SJSA1 (cell line): ENCODE data around the gene HYOU1. TPM values are rescaled to one million over a fixed set of nuclear protein-coding genes. Genes with fewer than 3 reads are reported as not detected.
A peak's percentile ranks its signal among the peaks of the same experiment; 100 is the strongest.

ENCODE experiments used
- DNase-seq, 2 experiments: peaks; one replicate each; pipeline ENCODE4 v3.0.0-alpha.2; 2015 to 2020; ENCODE audit warnings: low spot score in 2 of 2, low read depth in 1 of 2
- H3K27ac ChIP-seq: fragments of 250-450 bp; sonication (Bioruptor Pico); 2 replicates; pipeline ENCODE4 v1.5.1; 2020; ENCODE audit warnings: mild to moderate bottlenecking, moderate library complexity
- H3K27me3 ChIP-seq: fragments of 250-450 bp; sonication (Bioruptor Pico); replicated peaks from 2 replicates; pipeline ENCODE4 v1.5.1; 2020; ENCODE audit warnings: mild to moderate bottlenecking, moderate library complexity
- H3K36me3 ChIP-seq: fragments of 250-450 bp; sonication (Bioruptor Pico); 2 replicates; pipeline ENCODE4 v1.5.1; 2020; ENCODE audit warnings: mild to moderate bottlenecking
- H3K4me1 ChIP-seq: fragments of 250-450 bp; sonication (Bioruptor Pico); replicated peaks from 2 replicates; pipeline ENCODE4 v1.6.1; 2021; ENCODE audit warnings: mild to moderate bottlenecking
- H3K4me3 ChIP-seq: fragments of 250-450 bp; sonication (Bioruptor Pico); 2 replicates; pipeline ENCODE4 v1.5.1; 2020; ENCODE audit warnings: mild to moderate bottlenecking
- H3K9me3 ChIP-seq: fragments of 250-450 bp; sonication (Bioruptor Pico); replicated peaks from 2 replicates; pipeline ENCODE4 v1.5.1; 2020; ENCODE audit warnings: mild to moderate bottlenecking
- total RNA-seq: library from RNA; depleted of rRNA; stranded (reverse); fragments of >200 nt; shearing (Covaris generic); gene quantifications from 2 replicates; pipeline ENCODE4 v1.2.3, GENCODE V29; 2014; rRNA removed

The HYOU1 gene
- total RNA-seq, 1 experiment from 2014 or later = 124 TPM

DNA sequence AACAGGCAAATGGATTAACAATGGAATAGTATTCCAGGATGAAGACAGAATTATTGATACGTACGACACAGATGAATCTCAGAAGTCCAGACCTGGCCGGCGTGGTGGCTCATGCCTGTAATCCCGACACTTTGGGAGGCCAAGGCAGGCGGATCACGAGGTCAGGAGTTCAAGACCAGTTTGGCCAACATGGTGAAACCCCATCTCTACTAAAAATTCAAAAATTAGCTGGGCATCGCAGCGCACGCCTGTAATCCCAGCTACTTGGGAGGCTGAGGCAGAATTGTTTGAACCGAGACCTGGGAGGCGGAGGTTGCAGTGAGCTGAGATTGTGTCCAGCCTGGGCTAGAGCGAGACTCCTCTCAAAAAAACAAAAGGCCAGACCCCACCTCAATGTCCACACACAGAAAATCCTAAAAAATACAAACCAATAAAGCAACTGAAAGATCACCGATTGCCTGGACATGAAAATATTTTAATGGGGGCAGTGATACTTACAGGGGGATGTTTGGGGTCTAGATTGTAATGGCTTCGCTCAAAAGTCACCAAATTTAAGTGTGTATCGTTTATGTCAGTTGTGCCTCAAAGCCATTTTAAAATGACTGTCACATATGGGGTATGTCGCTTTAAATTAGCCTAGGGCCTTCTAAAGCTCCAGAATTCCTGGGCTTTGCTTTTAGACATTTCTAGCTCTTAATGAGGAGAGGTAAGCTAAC is 42.6 kb downstream of the HYOU1 start:
- H3K27me3 ChIP-seq = no peaks in the 10 kb centered on the region
- peaks cover 55% of the 10 kb centered on the region for H3K36me3 ChIP-seq
- H3K4me3 ChIP-seq = no peak overlapping the region
- no peak for DNase-seq
- H3K4me1 ChIP-seq = no peaks in the 10 kb centered on the region
- H3K9me3 ChIP-seq = no peaks in the 10 kb centered on the region; the same call in 1 of the 2 replicates
- no peak overlapping the region for H3K27ac ChIP-seq

DNA sequence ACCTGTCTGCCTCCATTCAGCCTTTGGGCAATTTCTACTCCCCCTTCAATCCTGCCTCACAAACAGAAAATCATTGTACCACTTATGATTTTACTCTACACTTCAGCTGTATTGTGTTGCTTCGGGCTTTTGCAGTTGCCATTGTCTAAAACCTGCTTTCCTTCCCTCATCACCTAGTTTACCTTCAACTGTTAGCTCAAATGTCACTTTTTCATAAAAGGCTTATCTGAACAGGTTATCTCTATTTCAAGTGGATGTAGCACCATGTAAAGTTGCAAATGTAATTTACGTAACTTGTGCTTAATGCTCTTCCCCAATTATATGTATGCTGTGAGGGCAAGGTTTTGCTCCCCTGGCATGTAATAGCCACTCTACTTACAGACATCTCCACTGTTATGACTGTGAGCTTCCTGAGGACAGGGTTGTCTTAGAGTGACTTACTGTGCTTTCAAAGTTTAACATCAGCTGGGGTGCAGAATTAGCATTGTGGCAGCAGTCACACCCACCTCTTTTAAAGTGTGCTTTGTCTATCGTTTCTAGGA is 44.3 kb downstream of the HYOU1 start:
- H3K4me1 ChIP-seq = no peaks in the 10 kb centered on the region
- H3K27me3 ChIP-seq = no peaks in the 10 kb centered on the region
- peaks cover 53% of the 10 kb centered on the region for H3K36me3 ChIP-seq
- no peaks in the 10 kb centered on the region; the same call in 1 of the 2 replicates for H3K9me3 ChIP-seq
- DNase-seq = no peak
- H3K27ac ChIP-seq = no peak overlapping the region
- no peak overlapping the region for H3K4me3 ChIP-seq

DNA sequence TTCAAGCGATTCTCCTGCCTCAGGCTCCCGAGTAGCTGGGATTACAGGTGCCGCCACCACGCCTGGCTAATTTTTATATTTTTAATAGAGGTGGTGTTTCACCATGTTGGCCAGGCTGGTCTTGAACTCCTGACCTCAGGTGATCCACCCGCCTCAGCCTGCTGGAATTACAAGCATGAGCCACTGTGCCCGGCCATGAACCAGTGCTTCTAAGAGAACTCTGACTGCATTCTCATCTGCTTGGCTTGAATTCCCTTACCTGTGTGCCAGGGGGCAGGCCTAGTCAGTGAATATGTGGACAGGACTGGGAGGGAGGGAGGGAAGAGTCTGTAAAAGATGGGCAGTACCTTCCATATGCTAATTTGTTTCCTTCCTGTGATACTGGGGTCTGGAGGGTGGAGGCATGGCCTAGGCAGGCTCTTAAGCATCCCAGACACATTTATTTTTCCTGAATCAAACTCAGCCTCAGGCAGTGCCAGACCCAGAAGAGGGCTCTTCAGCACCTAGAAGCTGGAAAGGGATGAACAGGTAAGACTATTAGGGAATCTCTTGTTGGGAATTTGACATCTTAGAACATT is 45.4 kb downstream of the HYOU1 start:
- peaks cover 53% of the 10 kb centered on the region for H3K36me3 ChIP-seq
- no peak overlapping the region for H3K4me3 ChIP-seq
- no peaks in the 10 kb centered on the region for H3K4me1 ChIP-seq
- no peak overlapping the region for H3K27ac ChIP-seq
- no peaks in the 10 kb centered on the region for H3K27me3 ChIP-seq
- no peak for DNase-seq
- H3K9me3 ChIP-seq = no peaks in the 10 kb centered on the region; the same call in 1 of the 2 replicates

DNA sequence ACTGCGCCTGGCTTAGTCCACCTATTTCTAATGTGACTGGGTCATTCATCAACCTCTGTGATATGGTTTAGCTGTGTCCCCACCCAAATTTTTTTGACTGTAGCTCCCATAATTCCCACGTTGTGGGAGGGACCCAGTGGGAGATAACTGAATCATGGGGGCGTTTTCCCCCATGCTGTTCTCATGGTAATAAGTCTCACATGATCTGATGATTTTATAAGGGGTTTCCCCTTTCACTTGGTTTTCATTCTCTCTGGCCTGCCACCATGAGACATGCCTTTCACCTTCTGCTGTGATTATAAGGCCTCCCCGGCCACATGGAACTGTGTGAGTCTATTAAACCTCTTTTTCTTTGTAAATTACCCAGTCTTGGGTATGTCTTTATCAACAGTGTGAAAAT is 50.3 kb downstream of the HYOU1 start:
- H3K27me3 ChIP-seq = no peaks in the 10 kb centered on the region
- H3K9me3 ChIP-seq = no peaks in the 10 kb centered on the region
- H3K36me3 ChIP-seq = peaks cover 17% of the 10 kb centered on the region
- H3K4me3 ChIP-seq = no peak overlapping the region
- no peak overlapping the region for H3K27ac ChIP-seq
- H3K4me1 ChIP-seq = no peaks in the 10 kb centered on the region
- no peak for DNase-seq

DNA sequence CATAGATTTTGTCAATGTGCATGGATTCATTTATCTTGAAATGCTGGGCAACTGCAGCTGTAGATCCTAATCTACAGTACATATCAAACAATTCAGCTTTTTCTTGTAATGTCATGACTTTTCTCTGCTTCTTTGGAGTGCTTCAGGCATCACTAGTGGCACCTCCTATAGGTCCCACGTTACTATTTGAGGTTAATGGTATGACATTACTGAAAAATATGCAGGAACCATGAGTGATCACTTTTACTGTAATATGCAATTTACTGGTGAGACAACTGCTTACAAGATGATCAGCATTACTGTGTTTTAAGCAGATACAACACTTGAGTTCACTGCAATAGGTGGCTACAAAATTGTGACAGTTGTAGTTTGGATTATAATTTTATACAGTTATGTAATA is 56.1 kb downstream of the HYOU1 start:
- DNase-seq = no peak
- no peaks in the 10 kb centered on the region for H3K9me3 ChIP-seq
- peaks cover 17% of the 10 kb centered on the region for H3K4me1 ChIP-seq
- no peak overlapping the region for H3K4me3 ChIP-seq
- no peak overlapping the region for H3K27ac ChIP-seq
- H3K27me3 ChIP-seq = no peaks in the 10 kb centered on the region
- H3K36me3 ChIP-seq = peaks cover 22% of the 10 kb centered on the region

DNA sequence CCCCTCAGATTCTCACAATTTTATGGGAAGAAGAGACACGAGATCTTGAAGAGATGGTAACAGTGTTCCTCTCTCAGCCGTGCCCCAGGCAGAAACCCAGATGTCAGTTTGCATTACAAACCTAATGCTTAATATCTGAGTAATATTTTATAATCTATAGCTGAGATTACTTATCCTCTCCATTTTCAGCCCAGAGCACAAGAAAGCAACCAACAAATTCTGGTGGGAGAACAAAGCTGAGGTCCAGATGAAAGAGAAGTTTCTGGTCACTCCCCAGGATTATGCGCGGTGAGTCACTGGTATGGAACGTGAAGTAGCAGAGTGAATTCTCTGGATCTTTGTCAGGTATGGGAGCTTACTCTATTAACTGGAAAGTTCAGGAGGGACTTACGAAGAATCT is 58.2 kb downstream of the HYOU1 start:
- H3K4me3 ChIP-seq = peak overlapping the region; percentile 66
- H3K27me3 ChIP-seq = no peaks in the 10 kb centered on the region
- H3K27ac ChIP-seq = peak overlapping the region; percentile 81
- H3K36me3 ChIP-seq = peaks cover 22% of the 10 kb centered on the region
- H3K4me1 ChIP-seq = peaks cover 17% of the 10 kb centered on the region
- H3K9me3 ChIP-seq = no peaks in the 10 kb centered on the region
- peak; percentile 73 for DNase-seq

DNA sequence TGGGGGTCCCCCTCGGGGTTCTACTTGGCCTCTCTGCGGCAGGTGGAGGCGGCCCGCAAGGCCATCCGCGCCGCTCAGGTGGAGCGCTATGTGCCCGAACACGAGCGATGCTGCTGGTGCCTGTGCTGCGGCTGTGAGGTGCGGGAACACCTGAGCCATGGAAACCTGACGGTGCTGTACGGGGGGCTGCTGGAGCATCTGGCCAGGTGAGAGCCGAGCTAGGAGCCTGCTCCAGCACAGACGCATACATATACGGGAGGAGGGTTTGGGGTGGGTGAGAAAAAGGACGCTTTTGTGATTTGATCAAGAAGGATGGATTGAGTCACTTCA is 58.7 kb downstream of the HYOU1 start:
- Histone ChIP-seq H3K4me3 (peak overlapping the region; percentile 66), H3K27ac (peak overlapping the region; percentile 81), H3K36me3 (peaks cover 22% of the 10 kb centered on the region), H3K9me3 (no peaks in the 10 kb centered on the region), H3K4me1 (peaks cover 17% of the 10 kb centered on the region), H3K27me3 (no peaks in the 10 kb centered on the region)
- no peak for DNase-seq

DNA sequence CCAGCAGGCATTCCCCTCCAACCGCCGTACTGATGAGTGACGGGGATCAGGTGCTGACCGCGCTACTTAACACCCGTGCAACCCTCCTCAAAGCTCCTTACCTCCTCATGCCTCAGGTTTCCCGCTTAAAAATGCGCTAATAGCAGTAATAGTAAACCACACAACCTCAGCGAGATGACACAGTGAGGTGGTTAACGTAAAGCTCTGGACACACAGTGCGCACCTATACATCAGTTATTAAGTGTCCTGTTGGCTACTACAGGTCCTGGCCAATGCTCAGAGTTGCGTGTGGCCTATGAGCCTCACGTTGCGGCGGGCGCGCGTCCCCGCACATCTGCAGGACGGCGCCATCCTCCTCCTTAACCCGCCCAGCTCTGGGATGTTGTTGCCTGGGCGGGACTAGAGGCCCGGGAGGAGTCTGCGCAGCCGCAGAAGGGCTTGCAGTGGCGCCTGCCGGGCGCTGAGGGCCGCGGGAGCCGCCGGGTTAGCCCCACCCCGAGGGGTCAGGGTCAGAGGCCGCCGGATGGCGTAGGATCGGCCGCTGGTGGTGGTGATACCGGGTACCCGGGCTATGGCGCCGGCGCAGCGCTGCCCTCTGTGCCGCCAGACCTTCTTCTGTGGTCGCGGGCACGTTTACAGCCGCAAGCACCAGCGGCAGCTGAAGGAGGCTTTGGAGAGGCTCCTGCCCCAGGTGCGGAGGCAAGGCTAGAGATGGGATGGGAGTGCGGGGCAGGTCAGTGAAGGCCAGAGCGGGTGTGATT is 59.2 kb downstream of the HYOU1 start, which contains the start of gene CENATAC:
Gene CENATAC, plus strand, starts transcription at position 512 of the 761 bp plus-strand sequence. Its CDS starts 60 bp downstream, at position 572.
- Histone ChIP-seq H3K9me3 (no peaks in the 10 kb centered on the region), H3K27ac (peak within 1 kb of the TSS; percentile 81), H3K27me3 (no peaks in the 10 kb centered on the region), H3K4me1 (peaks cover 17% of the 10 kb centered on the region), H3K4me3 (peak within 1 kb of the TSS; percentile 66), H3K36me3 (peaks cover 22% of the 10 kb centered on the region)
- DNase-seq = peak; percentile 75 to 78

DNA sequence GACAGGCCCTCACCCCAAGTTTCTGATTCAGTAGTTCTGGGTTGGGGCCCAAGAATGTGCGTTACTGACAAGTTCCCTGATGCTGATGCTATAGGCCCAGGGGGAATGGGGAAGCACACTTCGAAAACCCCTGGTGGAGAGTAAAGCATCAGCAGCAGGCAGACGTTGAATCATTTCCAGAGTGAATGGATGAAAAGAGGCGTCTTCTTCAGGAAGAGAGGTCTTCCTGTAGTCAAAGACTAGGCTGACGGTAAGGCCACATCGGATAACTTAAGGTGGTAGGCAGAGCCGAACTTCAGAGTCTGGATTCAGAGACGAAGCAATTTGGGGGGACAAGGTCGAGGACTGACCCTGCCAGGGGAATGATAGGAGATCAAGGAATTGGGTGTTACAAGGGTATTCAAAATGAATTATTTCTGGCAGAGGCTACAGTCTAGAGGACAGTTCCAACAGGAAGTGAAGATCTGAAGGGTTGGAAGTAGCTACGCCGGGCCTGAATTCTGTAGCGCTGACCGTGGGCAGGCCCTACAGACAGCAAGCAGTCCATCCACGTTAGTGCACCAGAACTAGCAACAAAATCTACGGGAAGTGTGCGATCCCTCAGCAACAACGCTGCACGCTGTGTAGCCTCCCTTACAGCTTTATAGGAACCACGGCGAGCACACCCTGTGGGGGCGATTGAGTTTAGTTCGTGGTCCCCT is 59.9 kb downstream of the HYOU1 start:
- peaks cover 22% of the 10 kb centered on the region for H3K36me3 ChIP-seq
- peak overlapping the region; percentile 15; the same call in 1 of the 2 replicates for H3K27ac ChIP-seq
- H3K27me3 ChIP-seq = no peaks in the 10 kb centered on the region
- peaks cover 17% of the 10 kb centered on the region for H3K4me1 ChIP-seq
- DNase-seq = no peak
- H3K4me3 ChIP-seq = peak overlapping the region; percentile 66
- H3K9me3 ChIP-seq = no peaks in the 10 kb centered on the region

Other genes starting within 250 kb of the HYOU1 start
- not detected in 2 replicates for gene CXCR5, start 173.3 kb downstream of the HYOU1 start, total RNA-seq
- 4.0 and 6.8 TPM in 2 replicates for gene BCL9L, start 131.3 kb downstream of the HYOU1 start, total RNA-seq
- gene UPK2, start 100.9 kb downstream of the HYOU1 start, total RNA-seq = not detected in 2 replicates
- gene FOXR1, start 85.4 kb downstream of the HYOU1 start, total RNA-seq = not detected in 2 replicates
- 13.5 and 17.0 TPM in 2 replicates for gene CENATAC, start 59.1 kb downstream of the HYOU1 start, total RNA-seq
- gene RPS25, start 38.9 kb downstream of the HYOU1 start, total RNA-seq = 718 and 750 TPM in 2 replicates
- gene TRAPPC4, start 38.4 kb downstream of the HYOU1 start, total RNA-seq = 44.6 and 75.6 TPM in 2 replicates
- gene SLC37A4, start 26.3 kb downstream of the HYOU1 start, total RNA-seq = 3.1 and 6.0 TPM in 2 replicates
- 5.6 and 11.2 TPM in 2 replicates for gene VPS11, start 10.6 kb upstream of the HYOU1 start, total RNA-seq
- 2.1 and 6.4 TPM in 2 replicates for gene HMBS, start 27.7 kb upstream of the HYOU1 start, total RNA-seq
- 9.7 and 17.0 TPM in 2 replicates for gene DPAGT1, start 44.6 kb upstream of the HYOU1 start, total RNA-seq
- 5.1 and 5.4 TPM in 2 replicates for gene C2CD2L, start 50.1 kb upstream of the HYOU1 start, total RNA-seq
- gene HINFP, start 64.4 kb upstream of the HYOU1 start, total RNA-seq = 3.1 and 6.7 TPM in 2 replicates
- gene ABCG4, start 91.8 kb upstream of the HYOU1 start, total RNA-seq = 0.05 TPM in 1 of 2 replicates, not detected in the other
- 3.1 and 5.5 TPM in 2 replicates for gene NLRX1, start 111.5 kb upstream of the HYOU1 start, total RNA-seq
- not detected in 2 replicates for gene NHERF4, start 128.3 kb upstream of the HYOU1 start, total RNA-seq
- gene CBL, start 149.1 kb upstream of the HYOU1 start, total RNA-seq = 5.0 and 9.1 TPM in 2 replicates